ENCODE measurements around the gene STAT5B.

The STAT5B gene

DNA sequence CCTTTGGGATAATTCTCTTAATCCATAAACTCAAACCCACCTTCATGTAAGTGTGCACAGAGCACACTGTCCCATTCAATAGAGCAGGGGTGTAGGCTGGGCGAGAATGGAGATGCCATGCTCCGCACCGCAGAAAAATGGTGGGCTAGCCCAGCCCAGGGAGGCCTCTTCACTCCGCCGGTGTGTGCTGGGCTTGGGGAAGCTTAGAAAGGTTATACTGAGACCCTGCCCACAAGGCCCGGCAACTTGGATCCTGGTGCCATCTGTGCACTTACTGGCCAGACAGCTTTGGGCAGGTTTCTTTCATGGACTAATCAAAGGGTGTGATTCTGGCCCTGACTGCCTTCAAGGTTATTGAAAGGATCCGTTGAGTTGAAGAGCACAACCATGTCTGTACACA is 8.4 kb upstream of the STAT5B start:
- DNase-seq: no peak

DNA sequence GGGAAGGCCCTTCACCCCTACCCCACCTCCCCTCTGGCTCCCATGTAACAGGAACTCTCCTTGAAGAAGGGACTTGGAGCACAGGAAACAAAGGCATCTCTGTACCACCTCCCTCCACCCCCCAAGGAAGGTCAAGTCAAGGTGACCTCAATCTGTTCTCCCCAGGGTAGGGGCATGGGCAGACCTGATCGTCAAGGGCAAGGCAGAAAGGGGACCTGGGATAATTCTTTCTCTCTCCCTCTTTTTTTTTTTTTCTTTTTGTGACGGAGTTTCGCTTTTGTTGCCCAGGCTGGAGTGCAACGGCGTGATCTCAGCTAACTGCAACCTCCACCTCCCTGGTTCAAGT is 7.8 kb upstream of the STAT5B start:
- DNase-seq: no peak

GRCh38 chr17:42283241-42284023 is 7.2 kb upstream of the STAT5B start:
- DNase-seq: no peak

- no peak for DNase-seq
Measured at GRCh38 chr17:42282478-42283080, 6.4 kb upstream of the STAT5B start.

- no peak for DNase-seq
Measured at GRCh38 chr17:42281571-42282096, 5.4 kb upstream of the STAT5B start.

DNA sequence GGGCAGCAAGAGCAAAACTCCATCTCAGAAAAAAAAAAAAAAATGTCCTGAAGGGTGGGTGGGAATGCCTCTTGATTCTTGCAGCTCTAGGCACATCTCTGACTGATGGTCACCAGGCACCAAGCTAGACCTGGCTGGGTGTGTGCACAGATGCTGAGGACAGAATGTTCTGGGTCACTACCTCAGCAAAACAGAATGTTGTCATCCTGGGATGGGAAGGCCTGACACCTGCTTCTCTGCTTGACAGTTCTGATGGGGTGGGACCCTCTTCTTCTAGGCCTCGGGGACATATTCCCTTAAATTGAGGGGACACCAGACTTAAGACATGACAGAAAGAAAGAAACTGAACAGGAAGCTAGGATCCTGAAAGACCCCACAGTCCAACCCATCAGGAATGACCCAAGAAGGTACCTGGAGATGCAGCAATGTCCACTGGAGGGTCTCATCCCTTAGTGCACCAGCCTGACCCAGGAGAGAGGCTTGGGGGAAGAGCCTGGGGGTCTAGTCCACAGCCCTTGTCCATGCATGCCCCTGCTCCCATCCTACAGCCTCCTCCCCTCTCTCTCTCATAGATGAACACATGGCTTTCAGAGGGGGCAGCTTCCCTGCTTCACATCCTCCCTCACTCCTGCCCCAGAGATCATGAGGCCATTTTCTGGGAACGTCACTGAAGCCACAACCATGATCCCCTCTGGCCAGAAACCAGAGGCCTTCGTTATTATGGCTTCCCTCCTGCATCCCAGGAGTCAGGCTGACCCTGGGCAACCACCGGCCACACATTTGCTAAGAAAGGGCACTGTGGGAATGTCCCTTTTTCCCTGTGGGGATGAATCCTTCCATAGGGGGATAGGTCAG is 3.8 kb upstream of the STAT5B start:
- DNase-seq: no peak

DNA sequence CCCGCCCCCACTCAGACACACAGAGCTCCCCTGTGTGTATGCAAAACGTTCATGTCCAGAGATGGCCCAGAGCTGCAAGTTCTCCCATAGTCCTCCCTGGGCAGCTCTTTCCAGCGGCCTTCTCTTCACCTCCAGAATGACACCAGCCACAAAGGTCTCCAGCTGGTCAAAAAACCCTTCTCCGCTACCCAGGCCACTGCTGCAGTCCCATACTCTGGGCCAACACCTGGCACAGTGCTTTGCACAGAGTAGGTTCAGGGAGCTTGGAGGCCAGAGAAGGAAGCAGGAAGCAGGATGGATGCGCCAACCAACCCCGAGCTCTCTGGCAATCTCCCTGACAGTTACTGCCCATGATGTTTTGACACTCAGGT is 1.1 kb upstream of the STAT5B start:
- no peak for DNase-seq

DNA sequence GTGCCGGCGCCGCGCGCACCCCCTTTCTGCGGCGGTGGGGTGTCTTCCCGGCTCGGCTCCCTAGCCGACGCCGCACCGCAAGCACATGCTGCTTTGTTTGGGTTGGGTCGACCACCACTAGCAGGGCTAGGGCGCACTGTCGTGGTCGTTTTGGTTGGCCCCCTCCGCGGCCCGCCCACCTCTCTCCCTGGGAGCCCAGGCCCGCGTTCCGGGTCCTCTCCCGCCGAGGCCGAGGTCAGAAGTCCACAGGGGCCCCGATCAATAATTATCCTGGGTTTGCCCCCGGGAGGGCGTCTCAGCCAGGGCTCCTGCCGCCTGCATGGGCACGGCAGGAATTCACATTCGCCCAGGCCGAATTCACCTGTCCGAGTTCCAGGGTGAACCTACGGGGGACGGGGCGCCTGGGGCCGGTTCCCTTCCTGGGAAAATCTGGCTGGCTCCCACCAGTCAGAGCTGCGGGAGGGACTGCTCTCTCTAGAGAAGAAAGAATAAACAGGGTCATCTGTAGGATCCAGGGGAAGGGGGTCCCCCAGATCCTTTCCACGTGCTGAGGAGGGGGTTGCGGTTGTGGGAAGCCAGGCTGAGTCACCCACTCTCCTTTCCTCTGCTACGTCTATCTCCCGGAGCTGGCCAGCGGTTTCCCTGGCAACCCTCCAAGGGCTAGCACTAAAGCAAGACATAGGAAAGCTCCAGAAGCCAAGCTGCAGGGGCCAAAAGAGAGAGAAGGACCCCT is 584 bp upstream of the STAT5B start:
- peak; percentile 68 for DNase-seq

DNA sequence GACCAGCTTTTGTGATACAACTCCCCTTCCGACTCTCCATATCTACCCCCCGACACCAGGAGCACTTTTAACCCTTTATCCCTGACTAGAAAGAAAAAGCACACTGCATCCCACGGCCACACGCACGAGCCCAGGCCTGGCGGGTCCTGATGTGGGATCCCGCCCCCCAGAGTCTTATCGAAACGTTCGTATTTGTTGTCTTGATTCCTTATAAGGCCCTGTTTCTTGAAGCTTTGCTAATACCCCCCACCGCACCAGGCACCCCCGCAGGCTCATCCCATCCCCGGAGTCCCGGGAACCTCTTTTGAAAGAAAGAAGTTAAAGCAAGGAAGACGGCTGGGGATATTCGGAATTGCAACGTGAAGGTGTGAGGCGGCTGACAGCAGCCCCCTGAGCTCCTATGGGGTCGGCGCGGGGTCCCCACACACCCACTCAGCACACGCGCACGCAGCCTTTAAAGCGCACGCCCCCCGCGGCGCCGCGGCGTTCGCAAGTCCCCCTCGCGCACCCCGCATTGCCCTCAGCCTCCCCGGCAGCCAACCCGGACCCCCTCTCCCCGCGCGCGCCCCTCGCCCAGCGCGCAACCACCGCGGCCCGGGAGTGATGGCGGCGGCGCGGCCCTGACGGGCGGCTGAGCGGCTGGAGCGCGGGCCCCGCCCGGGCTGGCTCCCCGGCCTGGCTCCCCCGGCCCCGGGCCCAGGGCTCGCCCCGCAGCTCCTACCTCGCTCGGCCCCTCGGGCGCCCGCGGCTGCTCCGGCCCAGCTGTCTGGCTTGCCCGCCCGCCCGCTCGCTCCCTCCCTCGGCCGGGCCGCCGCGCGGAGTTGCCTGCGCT is 448 bp downstream of the STAT5B start:
- DNase-seq: peak; percentile 55

- DNase-seq: no peak
Measured at GRCh38 chr17:42274812-42275526, 1.2 kb downstream of the STAT5B start.

DNA sequence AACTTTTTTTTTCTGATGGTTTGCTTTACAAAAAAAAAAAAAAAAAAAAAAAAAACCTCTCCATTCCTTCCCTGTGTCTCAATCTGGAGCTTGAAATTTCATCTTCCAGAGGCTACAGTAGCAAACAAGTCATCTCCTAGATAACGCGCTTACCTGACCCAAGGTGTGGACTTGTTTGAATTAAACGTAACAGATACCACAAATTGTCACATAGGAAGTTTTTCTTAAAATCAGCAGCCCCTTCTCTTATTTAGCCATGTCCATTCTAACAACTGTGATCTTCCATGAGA is 2.0 kb downstream of the STAT5B start:
- no peak for DNase-seq

GRCh38 chr17:42273474-42274252 is 2.5 kb downstream of the STAT5B start:
- no peak for DNase-seq

DNA sequence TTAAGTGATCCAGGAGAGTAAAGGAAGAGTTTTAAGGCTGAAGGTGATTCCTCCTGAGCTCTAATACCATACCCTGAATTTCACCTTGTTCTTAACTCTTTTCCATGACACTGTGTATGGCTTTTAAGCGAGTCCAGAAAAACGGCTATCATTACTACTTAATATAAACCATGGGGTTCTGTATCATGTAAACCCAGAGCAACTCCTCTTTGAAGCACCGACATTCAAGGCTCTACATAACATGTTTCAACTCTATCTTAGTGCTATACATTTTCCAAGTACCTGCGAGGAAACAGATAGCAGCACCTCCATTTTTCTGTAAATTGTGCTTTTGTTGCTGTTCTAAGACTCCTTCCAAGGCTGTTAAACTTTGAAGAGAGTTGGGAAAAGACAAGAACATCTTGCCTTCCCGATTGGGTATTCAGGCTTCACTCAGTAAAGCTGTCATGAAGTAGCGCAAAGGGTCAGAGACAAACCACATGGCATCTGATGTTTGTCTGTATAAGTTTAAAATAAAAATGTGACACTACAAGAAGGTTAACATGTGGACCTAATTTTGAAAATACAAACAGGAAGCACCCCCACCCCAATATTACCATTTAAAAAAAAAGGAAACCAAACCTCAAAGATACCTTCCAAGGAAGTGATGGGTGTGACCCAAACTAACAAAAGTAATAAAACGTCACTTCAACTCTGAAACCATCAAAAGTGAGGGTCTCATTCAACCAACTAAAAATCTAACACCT is 3.9 kb downstream of the STAT5B start:
- no peak for DNase-seq

DNA sequence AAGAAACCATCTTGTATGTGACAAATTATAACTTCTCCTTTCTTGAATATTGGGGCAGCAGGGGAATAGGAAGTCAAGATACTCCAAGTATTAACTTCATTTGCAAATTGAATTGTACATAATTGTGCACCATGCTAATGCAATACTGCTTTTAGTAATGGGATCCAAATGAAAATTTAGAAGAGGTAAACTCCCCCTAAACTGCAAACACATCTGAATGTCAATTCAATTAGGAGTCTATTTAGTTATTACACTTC is 4.5 kb downstream of the STAT5B start:
- DNase-seq: no peak

DNA sequence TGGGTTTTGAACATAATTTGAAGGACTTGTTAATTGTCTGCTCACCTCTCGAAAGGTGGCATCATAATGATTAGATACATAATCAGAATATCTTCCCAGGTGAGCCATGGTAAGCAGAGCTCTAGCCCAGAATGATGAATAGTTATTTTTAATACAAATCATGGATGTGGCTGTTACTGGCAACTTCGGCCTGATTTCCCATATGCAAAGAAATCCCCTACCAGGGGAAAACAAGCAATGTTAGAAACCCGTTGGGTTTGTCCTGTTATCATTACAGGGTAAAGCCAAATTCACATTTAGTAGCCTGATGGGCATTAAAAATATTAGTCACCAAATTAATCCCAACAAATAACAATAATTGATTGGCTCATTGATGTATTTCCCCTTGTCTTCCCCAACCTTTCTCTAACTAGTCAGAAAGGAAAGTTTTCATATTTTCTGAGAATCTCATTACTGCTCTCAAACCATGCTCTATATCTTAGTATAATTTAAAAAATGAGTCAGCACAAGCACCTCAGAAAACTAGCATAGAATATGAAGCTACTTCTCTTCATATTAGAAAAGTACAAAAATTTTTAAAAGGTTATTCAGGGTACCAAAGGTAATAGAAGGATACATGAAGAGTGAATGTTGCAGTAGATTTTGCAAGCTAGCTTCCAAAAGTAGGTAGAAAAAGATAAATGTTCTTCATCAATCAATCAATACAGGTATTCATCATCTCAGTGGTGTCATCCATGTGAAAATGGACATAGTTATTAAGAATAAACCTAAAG is 5.0 kb downstream of the STAT5B start:
- no peak for DNase-seq

- DNase-seq: no peak
Measured at GRCh38 chr17:42270596-42270995, 5.6 kb downstream of the STAT5B start.

DNA sequence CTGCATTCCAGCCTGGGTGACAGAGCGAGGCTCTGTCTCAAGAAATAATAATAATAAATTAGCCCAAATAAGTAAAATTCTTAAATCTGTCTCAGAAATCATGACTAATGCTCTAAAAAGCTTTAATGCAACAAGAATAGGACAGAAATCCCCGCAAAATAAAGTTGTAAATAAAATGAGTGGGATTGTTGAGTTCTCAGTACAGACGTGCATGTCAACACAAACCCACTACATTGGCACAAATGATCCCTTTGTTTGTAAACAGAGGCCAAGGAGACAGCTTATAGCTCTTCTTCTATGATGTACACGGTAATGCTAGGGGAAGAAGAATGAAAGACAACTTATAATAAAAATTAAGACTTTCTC is 6.0 kb downstream of the STAT5B start:
- DNase-seq: no peak

GRCh38 chr17:42268236-42268635 is 8.0 kb downstream of the STAT5B start:
- DNase-seq: no peak

- DNase-seq: no peak
Measured at GRCh38 chr17:42266918-42267766, 9.0 kb downstream of the STAT5B start.

All from right forelimb (tissue), 1 donor.